Liver (tissue), 3 donors: ENCODE data around the gene DOK5.

Experiments
- EGR1 ChIP-seq, 2 donors: IDR thresholded peaks; 2 replicates each; pipeline ENCODE4 v1.6.1; 2016 to 2018; ENCODE audit warnings: antibody characterized with exemption in 2 of 2, low read depth in 2 of 2
- GABPA ChIP-seq, 2 donors: IDR thresholded peaks in 1 of 2; conservative IDR thresholded peaks in 1 of 2; 2 replicates each; pipeline ENCODE4 v1.6.1; 2016; ENCODE audit warnings: antibody characterized with exemption in 2 of 2, mild to moderate bottlenecking in 1 of 2, moderate library complexity in 1 of 2
- JUND ChIP-seq, 2 donors: IDR thresholded peaks; 2 replicates each; pipeline ENCODE4 v1.6.1; 2016; ENCODE audit warnings: antibody characterized with exemption in 2 of 2
- NR2F2 ChIP-seq: IDR thresholded peaks from 2 replicates; pipeline ENCODE4 v1.6.1; 2016; ENCODE audit warnings: antibody characterized with exemption
- RAD21 ChIP-seq, 2 donors: IDR thresholded peaks; 2 replicates each; pipeline ENCODE4 v1.6.1; 2016; ENCODE audit warnings: antibody characterized with exemption in 2 of 2, mild to moderate bottlenecking in 2 of 2
- TAF1 ChIP-seq: conservative IDR thresholded peaks from 2 replicates; pipeline ENCODE4 v1.6.1; 2016; ENCODE audit warnings: antibody characterized with exemption, mild to moderate bottlenecking
- YY1 ChIP-seq: IDR thresholded peaks from 2 replicates; pipeline ENCODE4 v1.6.1; 2016; ENCODE audit warnings: antibody characterized with exemption, mild to moderate bottlenecking
- TF ChIP-seq, protein P1 (sequence below): fragments of 150-350 bp; IDR thresholded peaks from 2 replicates; pipeline ENCODE4 v1.5.1; 2017; ENCODE audit warnings: improper control_type of control experiment, low read depth, low read length; ENCODE audit not compliant: missing input control
- TF ChIP-seq, protein P2 (sequence below): IDR thresholded peaks from 2 replicates; pipeline ENCODE4 v1.6.1; 2016; ENCODE audit warnings: antibody characterized with exemption, mild to moderate bottlenecking
- TF ChIP-seq, protein P3 (sequence below): IDR thresholded peaks from 2 replicates; pipeline ENCODE4 v1.6.1; 2016; ENCODE audit warnings: antibody characterized with exemption
- TF ChIP-seq, protein P4 (sequence below): IDR thresholded peaks from 2 replicates; pipeline ENCODE4 v1.6.1; 2016; ENCODE audit warnings: antibody characterized with exemption
- TF ChIP-seq, protein P5 (sequence below): IDR thresholded peaks from 2 replicates; pipeline ENCODE4 v1.6.1; 2016; ENCODE audit warnings: antibody characterized with exemption
- donor health status: healthy.
- donor health status: healthy.

DNA sequence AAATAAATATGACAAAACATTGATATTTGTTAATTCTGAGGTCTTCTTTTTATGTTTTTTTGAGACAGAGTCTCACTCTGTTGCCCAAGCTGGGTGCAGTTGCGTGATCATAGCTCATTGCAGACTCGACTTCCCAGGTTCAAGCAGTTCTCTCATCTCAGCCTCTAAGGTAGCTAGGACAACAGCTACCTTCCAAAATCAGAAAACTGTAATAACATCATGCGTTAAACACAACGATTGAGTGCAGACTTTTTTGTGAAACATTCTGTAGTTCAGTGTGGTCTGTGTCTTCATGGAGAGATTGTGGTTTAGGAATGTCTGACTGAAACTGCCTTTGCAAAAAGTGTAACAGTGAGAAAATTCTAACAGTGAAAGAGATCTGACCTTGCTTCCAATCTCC, 16.1 kb upstream of the DOK5 start:
- TF ChIP-seq, protein P1, sequence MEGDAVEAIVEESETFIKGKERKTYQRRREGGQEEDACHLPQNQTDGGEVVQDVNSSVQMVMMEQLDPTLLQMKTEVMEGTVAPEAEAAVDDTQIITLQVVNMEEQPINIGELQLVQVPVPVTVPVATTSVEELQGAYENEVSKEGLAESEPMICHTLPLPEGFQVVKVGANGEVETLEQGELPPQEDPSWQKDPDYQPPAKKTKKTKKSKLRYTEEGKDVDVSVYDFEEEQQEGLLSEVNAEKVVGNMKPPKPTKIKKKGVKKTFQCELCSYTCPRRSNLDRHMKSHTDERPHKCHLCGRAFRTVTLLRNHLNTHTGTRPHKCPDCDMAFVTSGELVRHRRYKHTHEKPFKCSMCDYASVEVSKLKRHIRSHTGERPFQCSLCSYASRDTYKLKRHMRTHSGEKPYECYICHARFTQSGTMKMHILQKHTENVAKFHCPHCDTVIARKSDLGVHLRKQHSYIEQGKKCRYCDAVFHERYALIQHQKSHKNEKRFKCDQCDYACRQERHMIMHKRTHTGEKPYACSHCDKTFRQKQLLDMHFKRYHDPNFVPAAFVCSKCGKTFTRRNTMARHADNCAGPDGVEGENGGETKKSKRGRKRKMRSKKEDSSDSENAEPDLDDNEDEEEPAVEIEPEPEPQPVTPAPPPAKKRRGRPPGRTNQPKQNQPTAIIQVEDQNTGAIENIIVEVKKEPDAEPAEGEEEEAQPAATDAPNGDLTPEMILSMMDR: no peak
- TF ChIP-seq JUND (IDR thresholded peaks at IDR 0.05) (no peak), YY1 (no peak), NR2F2 (no peak), RAD21 (IDR thresholded peaks at IDR 0.05) (no peak), TAF1 (no peak), EGR1 (IDR thresholded peaks at IDR 0.05; ENCODE audit: low read depth in 2 of 2) (no peak), GABPA (IDR thresholded peaks at IDR 0.05 in 1 of 2, conservative IDR thresholded peaks at IDR 0.05 in 1 of 2) (no peak)
- TF ChIP-seq, protein P2, sequence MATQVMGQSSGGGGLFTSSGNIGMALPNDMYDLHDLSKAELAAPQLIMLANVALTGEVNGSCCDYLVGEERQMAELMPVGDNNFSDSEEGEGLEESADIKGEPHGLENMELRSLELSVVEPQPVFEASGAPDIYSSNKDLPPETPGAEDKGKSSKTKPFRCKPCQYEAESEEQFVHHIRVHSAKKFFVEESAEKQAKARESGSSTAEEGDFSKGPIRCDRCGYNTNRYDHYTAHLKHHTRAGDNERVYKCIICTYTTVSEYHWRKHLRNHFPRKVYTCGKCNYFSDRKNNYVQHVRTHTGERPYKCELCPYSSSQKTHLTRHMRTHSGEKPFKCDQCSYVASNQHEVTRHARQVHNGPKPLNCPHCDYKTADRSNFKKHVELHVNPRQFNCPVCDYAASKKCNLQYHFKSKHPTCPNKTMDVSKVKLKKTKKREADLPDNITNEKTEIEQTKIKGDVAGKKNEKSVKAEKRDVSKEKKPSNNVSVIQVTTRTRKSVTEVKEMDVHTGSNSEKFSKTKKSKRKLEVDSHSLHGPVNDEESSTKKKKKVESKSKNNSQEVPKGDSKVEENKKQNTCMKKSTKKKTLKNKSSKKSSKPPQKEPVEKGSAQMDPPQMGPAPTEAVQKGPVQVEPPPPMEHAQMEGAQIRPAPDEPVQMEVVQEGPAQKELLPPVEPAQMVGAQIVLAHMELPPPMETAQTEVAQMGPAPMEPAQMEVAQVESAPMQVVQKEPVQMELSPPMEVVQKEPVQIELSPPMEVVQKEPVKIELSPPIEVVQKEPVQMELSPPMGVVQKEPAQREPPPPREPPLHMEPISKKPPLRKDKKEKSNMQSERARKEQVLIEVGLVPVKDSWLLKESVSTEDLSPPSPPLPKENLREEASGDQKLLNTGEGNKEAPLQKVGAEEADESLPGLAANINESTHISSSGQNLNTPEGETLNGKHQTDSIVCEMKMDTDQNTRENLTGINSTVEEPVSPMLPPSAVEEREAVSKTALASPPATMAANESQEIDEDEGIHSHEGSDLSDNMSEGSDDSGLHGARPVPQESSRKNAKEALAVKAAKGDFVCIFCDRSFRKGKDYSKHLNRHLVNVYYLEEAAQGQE: no peak
- TF ChIP-seq, protein P3, sequence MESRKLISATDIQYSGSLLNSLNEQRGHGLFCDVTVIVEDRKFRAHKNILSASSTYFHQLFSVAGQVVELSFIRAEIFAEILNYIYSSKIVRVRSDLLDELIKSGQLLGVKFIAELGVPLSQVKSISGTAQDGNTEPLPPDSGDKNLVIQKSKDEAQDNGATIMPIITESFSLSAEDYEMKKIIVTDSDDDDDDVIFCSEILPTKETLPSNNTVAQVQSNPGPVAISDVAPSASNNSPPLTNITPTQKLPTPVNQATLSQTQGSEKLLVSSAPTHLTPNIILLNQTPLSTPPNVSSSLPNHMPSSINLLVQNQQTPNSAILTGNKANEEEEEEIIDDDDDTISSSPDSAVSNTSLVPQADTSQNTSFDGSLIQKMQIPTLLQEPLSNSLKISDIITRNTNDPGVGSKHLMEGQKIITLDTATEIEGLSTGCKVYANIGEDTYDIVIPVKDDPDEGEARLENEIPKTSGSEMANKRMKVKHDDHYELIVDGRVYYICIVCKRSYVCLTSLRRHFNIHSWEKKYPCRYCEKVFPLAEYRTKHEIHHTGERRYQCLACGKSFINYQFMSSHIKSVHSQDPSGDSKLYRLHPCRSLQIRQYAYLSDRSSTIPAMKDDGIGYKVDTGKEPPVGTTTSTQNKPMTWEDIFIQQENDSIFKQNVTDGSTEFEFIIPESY: no peak
- TF ChIP-seq, protein P4, sequence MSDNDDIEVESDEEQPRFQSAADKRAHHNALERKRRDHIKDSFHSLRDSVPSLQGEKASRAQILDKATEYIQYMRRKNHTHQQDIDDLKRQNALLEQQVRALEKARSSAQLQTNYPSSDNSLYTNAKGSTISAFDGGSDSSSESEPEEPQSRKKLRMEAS: no peak
- TF ChIP-seq, protein P5, sequence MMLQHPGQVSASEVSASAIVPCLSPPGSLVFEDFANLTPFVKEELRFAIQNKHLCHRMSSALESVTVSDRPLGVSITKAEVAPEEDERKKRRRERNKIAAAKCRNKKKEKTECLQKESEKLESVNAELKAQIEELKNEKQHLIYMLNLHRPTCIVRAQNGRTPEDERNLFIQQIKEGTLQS: no peak
